ENCODE results near the gene ACIN1.

The ACIN1 gene, protein sequence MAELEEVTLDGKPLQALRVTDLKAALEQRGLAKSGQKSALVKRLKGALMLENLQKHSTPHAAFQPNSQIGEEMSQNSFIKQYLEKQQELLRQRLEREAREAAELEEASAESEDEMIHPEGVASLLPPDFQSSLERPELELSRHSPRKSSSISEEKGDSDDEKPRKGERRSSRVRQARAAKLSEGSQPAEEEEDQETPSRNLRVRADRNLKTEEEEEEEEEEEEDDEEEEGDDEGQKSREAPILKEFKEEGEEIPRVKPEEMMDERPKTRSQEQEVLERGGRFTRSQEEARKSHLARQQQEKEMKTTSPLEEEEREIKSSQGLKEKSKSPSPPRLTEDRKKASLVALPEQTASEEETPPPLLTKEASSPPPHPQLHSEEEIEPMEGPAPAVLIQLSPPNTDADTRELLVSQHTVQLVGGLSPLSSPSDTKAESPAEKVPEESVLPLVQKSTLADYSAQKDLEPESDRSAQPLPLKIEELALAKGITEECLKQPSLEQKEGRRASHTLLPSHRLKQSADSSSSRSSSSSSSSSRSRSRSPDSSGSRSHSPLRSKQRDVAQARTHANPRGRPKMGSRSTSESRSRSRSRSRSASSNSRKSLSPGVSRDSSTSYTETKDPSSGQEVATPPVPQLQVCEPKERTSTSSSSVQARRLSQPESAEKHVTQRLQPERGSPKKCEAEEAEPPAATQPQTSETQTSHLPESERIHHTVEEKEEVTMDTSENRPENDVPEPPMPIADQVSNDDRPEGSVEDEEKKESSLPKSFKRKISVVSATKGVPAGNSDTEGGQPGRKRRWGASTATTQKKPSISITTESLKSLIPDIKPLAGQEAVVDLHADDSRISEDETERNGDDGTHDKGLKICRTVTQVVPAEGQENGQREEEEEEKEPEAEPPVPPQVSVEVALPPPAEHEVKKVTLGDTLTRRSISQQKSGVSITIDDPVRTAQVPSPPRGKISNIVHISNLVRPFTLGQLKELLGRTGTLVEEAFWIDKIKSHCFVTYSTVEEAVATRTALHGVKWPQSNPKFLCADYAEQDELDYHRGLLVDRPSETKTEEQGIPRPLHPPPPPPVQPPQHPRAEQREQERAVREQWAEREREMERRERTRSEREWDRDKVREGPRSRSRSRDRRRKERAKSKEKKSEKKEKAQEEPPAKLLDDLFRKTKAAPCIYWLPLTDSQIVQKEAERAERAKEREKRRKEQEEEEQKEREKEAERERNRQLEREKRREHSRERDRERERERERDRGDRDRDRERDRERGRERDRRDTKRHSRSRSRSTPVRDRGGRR

DNA sequence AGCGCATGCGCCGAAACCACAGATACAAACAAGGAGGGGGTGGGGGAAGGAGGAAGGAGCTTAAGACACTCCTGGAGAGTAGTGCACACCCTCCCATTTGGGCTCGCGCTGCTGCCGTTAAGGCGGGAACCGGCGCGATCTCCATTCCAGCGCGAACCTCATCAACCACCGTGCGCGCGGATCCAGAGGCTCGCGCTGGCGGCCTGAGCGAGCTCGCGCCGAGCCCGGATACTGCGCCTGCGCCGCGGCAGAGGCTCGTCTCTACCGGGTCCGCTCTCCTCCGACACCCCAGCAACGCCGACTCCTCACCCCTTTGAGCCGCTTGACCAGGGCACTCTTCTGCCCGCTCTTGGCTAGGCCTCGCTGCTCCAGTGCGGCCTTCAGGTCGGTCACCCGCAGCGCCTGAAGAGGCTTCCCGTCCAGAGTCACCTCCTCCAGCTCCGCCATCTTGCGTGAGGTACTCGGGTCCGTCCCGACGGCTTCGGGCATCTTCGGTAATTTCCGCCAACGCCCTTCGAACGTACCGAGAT, at the start of gene ACIN1:
TSS of gene ACIN1 (minus strand) at position 471 of the 530 bp plus-strand sequence. CDS start at position 447, 24 bp downstream.
- Mint-ChIP-seq H3K9me3 (no peaks in the 10 kb centered on the region), H3K27me3 (no peaks in the 10 kb centered on the region), H3K27ac (no peak within 1 kb of the TSS), H3K36me3 (peaks cover 13% of the 10 kb centered on the region), H3K4me1 (peaks cover 51% of the 10 kb centered on the region), H3K4me3 (no peak within 1 kb of the TSS)

DNA sequence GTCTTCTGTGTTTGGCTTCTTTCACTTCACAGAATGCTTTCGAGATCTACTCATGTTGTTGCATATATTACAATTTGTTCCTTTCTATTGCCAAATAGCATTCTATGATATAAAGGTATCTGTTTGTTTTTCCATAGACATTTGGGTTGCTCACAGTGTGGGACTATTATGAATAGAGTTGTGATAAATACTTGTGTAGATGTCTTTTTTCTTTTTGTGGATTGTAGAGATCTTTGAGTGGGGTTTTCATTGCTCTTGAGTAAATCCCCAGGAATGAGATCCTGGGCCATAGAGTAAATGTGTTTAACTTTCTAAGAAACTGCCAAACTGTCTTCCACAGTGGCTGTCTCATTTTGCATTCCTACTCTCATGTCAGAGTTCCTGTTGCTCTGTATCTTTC, 49.0 kb upstream of the ACIN1 start:
- peaks cover 2% of the 10 kb centered on the region for H3K27me3 Mint-ChIP-seq

DNA sequence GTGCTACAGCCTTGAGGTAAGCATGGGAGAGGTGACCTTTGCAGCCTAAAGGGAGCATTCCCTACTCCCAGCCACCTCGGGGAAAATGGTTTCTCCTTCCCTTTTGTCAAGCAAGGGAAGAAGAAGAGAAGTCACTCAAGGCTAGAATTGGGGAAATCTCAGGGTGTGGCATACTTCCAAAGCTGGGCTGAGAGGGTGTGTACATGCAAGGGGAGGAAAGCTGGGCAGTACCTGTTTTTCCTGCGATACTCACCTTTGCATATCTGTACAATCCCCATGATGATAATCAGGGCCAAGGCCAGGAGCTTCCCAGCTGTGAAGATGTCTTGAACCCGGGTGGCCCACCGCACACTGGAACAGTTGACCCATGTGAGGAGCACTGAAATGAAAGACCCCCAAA, 47.9 kb upstream of the ACIN1 start:
- Mint-ChIP-seq H3K27ac (no peak overlapping the region), H3K4me1 (no peaks in the 10 kb centered on the region), H3K36me3 (peaks cover 1% of the 10 kb centered on the region), H3K9me3 (no peaks in the 10 kb centered on the region), H3K27me3 (peaks cover 2% of the 10 kb centered on the region), H3K4me3 (no peak overlapping the region)

More for the DNA sequence above, 49.0 kb upstream of the ACIN1 start:
- no peaks in the 10 kb centered on the region for H3K4me1 Mint-ChIP-seq
- H3K9me3 Mint-ChIP-seq = no peaks in the 10 kb centered on the region
- no peak overlapping the region for H3K27ac Mint-ChIP-seq
- peaks cover 1% of the 10 kb centered on the region for H3K36me3 Mint-ChIP-seq
- H3K4me3 Mint-ChIP-seq = no peak overlapping the region

DNA sequence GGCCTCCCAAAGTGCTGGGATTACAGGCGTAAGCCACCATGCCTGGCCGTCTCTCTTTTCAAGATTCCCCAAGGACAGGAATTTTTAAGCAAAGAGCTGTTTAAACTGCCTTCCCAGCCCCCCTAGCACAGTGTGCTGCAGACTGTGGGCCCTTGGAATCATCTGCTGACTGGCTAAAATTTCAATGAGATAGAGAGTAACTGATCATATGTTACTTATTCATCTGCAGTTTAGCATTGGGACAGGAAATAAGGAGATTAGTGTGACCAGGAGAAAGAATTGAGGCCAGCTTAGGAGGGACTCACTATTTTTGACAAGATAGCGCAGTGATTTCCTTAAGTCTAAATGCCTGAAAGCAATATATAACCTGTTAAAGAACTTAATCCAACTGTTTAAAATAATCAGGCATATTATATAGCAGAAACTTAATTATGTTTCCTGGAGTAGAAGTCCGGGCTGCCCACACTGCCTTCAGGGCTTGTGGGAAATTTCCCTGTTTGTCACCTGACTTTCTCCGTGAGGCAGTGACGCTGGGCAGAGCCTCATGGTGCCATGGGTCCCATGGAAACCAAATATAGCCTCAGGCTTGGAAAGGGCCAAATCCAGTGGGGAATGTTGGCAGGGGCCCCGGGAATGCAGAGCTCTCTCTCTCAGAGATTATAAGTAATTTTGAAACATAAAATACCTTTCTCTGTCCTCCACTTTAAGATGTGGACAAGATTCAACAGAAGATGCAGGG, 46.9 kb upstream of the ACIN1 start:
- Mint-ChIP-seq H3K27ac (no peak overlapping the region), H3K4me3 (no peak overlapping the region), H3K4me1 (no peaks in the 10 kb centered on the region), H3K36me3 (peaks cover 1% of the 10 kb centered on the region), H3K27me3 (peaks cover 2% of the 10 kb centered on the region), H3K9me3 (no peaks in the 10 kb centered on the region)

DNA sequence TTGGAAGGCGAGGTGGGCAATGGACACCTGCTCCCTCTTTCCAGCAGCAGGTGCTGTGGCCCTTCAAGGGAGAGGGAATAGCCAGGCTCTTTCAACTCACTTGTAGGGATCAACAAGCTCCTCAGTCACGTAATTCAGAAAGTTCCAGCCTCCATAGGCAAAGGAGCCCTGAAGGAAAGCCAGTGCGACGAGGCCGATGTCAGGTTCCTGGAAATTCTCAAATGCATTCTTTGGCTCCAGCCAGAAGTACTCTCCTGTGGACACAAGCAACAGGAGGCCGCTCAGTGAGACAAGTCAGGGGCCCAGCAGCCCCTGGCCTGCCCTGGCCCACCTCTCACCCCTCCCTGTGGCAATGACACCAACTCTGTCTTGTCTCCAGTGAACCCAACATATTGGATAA, 45.4 kb upstream of the ACIN1 start:
- Mint-ChIP-seq H3K36me3 (no peaks in the 10 kb centered on the region), H3K9me3 (no peaks in the 10 kb centered on the region), H3K4me1 (no peaks in the 10 kb centered on the region), H3K27ac (no peak overlapping the region), H3K27me3 (no peaks in the 10 kb centered on the region), H3K4me3 (no peak overlapping the region)

DNA sequence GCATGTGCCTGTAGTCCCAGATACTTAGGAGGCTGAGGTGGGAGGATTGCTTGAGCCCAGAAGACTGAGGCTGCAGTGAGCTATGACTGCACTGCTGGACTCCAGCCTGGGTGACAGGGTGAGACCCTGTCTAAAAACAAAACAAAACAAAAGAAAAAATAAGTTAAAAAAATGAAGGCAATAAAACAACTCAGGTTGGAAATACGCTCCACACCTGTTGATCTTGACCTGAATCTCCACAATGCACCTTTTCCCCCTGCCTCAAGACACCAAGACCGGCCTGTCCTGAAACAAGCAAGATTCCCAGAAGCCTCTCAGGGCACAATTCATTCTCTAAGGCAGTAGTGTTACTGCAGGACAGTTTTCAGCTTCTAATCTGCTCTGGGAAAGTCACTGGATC, 44.9 kb upstream of the ACIN1 start:
- Mint-ChIP-seq H3K4me1 (no peaks in the 10 kb centered on the region), H3K27ac (no peak overlapping the region), H3K4me3 (no peak overlapping the region), H3K27me3 (no peaks in the 10 kb centered on the region), H3K9me3 (no peaks in the 10 kb centered on the region), H3K36me3 (no peaks in the 10 kb centered on the region)

DNA sequence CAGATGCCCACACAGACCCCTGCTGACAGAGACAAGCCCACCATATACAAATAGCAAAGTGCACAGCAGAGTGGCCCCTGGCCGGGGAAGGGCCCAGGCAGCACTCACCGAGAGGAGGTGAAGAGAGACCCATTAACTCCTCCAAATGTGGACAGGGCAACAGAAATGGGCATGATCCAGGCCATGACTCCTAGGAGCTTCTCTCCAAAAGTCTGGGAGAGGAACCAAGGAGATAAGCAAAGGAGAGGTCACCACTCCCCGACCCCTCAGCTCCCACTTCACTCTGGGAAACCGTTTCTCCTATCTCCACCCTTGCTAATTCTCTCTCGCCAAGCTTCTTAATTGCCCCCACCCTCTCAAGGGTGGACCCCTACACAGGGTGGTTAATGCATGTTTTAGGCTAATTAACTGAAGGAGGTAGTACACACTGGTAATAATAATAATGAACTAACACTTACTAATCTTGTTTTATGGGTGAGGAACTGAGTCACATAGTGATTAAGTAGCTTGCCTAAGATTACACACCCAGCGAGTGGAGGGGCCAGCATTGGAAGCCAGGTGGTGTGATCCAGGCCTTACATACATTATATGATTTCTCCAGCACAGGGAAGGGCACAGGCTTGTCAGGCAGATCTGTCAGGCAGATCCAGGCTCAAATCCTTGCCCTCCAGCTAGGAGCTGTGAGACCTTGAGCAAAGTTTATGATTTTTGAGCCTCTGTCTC, 43.0 kb upstream of the ACIN1 start:
- no peaks in the 10 kb centered on the region for H3K36me3 Mint-ChIP-seq
- no peak overlapping the region for H3K27ac Mint-ChIP-seq
- H3K27me3 Mint-ChIP-seq = no peaks in the 10 kb centered on the region
- no peak overlapping the region for H3K4me3 Mint-ChIP-seq
- no peaks in the 10 kb centered on the region for H3K9me3 Mint-ChIP-seq
- H3K4me1 Mint-ChIP-seq = no peaks in the 10 kb centered on the region

DNA sequence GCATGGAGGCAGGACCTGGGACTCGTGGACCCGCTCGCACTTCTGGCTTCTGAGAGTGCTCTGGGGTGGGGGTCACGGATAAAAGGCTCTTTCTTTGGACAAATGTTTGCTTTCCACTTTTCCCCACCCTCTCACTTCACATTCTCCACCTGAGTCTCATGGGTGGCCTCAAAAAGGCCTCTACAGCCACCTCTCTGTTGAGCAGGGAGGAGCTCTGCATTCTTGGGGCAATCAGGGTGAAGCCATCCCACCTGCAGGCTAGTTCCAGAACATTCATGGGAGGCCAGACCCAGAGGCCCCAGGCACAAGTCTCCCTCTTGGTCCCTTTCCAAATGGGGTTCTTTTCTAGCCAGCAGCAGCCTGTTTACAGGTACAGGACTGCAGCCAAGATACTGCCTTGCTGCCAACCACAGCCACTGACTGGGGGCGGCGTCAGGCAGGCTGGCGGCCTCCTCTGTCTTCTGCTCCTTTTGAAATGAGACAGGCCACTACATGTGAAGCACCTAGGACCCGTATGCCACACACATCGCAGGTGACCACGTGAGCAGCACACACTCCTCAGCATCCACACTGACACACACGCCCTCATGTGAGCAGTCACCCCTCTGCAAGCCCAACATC, 42.4 kb upstream of the ACIN1 start:
- Mint-ChIP-seq H3K27me3 (no peaks in the 10 kb centered on the region), H3K4me1 (no peaks in the 10 kb centered on the region), H3K9me3 (no peaks in the 10 kb centered on the region), H3K4me3 (no peak overlapping the region), H3K27ac (no peak overlapping the region), H3K36me3 (no peaks in the 10 kb centered on the region)

DNA sequence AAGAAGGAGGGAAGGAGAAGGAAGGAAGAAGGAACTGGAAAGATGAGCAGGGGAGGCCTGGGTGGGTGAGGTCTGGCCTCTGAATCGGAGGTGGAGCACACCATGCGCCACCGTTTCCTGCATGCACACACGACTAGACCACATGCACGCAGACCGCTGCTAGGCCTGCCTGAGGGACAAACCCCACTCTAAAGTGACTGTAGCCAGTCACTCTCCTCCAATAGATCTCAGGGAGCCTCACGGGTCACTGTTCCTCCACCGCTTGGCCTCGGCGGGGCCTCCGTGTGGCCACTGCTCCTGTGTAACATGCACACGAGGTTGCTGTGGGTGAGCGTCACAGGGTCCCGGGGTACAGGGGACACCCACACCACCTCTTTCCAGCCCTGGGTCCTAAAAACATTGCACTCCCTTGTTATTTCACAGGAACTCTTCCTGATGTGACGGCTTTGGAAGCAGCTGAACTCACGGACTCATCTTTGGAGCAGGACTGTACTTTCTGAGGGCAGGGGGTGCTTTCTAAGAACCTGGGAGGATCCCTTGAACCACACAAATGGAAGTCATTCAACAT, 41.7 kb upstream of the ACIN1 start:
- H3K9me3 Mint-ChIP-seq = no peaks in the 10 kb centered on the region
- H3K4me1 Mint-ChIP-seq = no peaks in the 10 kb centered on the region
- H3K27me3 Mint-ChIP-seq = no peaks in the 10 kb centered on the region
- no peak overlapping the region for H3K27ac Mint-ChIP-seq
- no peaks in the 10 kb centered on the region for H3K36me3 Mint-ChIP-seq
- no peak overlapping the region for H3K4me3 Mint-ChIP-seq

DNA sequence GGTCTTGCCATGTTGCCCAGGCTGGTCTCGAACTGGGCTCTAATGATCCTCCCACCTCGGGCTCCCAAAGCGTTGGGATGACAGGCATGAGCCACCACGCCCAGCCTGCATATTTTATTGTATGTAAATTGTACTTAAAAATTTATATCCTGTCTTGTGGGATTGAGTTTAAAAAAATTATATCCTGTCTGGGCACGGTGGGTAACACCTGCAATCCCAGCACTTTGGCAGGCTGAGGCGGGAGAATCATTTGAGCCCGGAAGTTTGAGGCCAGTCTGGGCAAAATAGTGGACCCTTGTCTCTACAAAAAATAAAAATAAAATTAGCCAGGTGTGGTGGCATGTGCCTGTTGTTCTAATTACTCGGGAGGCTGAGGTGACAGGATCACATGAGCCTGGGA, 38.0 kb upstream of the ACIN1 start:
- no peaks in the 10 kb centered on the region for H3K4me1 Mint-ChIP-seq
- H3K27ac Mint-ChIP-seq = no peak overlapping the region
- H3K36me3 Mint-ChIP-seq = peaks cover 2% of the 10 kb centered on the region
- no peaks in the 10 kb centered on the region for H3K9me3 Mint-ChIP-seq
- no peak overlapping the region for H3K4me3 Mint-ChIP-seq
- H3K27me3 Mint-ChIP-seq = no peaks in the 10 kb centered on the region

DNA sequence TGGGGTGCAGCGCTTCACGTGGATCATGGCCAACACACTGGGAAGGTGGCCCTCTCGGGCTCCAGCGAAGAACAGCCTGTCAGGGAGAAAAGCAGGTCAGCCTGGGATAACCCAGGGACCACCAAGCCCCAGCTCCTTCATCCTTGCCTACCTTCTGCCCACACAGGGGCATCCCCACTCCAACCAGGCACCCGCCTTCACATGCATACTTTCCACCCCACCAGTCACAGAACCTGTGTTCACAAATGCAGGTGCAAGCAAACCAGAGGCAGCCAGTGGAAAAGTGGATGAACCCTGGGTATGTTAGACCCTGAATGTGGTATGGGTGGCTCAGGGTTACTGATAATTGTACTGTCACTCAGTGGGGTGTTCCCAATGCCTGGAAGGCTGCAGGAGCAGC, 36.5 kb upstream of the ACIN1 start:
- Mint-ChIP-seq H3K9me3 (no peaks in the 10 kb centered on the region), H3K4me3 (no peak overlapping the region), H3K4me1 (no peaks in the 10 kb centered on the region), H3K36me3 (peaks cover 2% of the 10 kb centered on the region), H3K27me3 (no peaks in the 10 kb centered on the region), H3K27ac (no peak overlapping the region)

DNA sequence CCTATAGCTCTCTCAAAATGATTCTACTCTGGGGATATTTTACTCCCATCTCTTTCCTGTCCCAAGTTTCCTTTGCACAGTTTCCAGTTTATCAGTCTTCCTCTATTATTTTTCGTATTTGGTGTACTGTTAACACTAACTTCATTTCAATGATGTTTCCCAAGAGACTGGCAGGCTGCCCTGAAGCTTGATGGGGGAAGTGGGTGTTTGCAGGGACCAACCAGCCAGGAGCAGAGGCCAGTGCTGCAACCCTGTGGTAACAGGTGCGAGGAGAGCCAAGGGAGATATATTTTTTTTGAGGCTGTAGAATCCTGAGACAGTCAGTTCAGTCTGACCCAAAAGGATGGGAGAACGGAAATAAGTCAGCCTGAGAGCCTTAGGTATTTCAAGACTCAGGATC, 35.9 kb upstream of the ACIN1 start:
- Mint-ChIP-seq H3K4me3 (no peak overlapping the region), H3K27ac (no peak overlapping the region), H3K9me3 (no peaks in the 10 kb centered on the region), H3K4me1 (no peaks in the 10 kb centered on the region), H3K36me3 (peaks cover 2% of the 10 kb centered on the region), H3K27me3 (no peaks in the 10 kb centered on the region)

DNA sequence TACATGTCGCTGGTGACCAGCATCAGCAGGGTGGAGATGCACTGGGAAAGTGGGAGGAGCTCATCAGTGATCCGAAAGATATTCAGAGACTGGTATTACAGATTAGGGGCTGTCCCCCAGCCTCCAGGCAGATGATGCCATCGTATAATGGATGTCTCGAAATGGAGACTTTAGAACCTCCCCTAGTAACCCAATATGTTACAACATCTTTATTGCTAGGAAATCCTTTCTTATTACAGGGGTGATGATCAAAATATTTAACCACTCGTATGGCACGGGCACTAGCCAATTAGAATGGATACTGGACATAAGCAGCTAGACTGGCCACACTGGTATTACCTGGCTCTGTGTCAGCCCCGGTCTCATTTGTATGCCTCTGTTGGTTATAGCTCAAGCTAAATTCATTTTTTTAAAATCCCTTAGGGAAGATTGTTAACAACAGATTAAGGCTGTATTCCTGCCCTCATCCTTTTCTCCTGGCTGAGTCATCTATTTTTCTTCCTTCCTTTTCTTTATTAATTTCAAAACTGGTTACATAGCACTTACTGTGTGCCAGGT, 34.9 kb upstream of the ACIN1 start:
- Mint-ChIP-seq H3K4me3 (no peak overlapping the region), H3K9me3 (no peaks in the 10 kb centered on the region), H3K27me3 (no peaks in the 10 kb centered on the region), H3K27ac (no peak overlapping the region), H3K36me3 (peaks cover 2% of the 10 kb centered on the region), H3K4me1 (no peaks in the 10 kb centered on the region)
